ENCODE data around the gene GPR37.

The GPR37 gene

DNA sequence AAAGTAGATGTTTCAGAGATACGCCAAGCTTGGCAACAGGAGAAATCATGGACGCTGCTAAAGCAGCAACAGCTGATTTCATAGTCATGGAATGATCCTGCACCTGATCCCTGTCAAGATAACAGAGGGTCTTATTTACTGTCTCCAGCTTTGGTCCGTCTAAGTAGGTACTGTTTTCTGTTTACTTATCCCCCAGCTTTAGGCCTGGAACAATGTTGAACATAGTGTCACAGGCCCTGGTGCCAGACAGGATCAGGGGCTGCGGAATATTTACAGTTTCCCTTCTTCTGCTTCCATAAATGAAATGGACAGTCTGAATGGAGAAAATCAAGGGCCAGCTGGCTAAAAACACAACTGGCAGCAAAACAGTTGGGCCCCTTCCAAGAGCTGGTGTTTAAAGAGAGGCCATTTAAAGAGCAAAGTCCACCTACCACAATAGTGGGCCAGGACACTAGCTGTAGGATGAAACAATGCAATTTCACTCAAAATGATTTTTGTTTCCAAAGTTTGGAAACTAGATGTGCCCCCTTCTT lies 2.9 kb downstream of the GPR37 start:
- H3K4me3 ChIP-seq (replicated peaks; ENCODE audit: low read depth, low read length) = no peak overlapping the region
- TF ChIP-seq, protein P1, sequence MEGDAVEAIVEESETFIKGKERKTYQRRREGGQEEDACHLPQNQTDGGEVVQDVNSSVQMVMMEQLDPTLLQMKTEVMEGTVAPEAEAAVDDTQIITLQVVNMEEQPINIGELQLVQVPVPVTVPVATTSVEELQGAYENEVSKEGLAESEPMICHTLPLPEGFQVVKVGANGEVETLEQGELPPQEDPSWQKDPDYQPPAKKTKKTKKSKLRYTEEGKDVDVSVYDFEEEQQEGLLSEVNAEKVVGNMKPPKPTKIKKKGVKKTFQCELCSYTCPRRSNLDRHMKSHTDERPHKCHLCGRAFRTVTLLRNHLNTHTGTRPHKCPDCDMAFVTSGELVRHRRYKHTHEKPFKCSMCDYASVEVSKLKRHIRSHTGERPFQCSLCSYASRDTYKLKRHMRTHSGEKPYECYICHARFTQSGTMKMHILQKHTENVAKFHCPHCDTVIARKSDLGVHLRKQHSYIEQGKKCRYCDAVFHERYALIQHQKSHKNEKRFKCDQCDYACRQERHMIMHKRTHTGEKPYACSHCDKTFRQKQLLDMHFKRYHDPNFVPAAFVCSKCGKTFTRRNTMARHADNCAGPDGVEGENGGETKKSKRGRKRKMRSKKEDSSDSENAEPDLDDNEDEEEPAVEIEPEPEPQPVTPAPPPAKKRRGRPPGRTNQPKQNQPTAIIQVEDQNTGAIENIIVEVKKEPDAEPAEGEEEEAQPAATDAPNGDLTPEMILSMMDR (IDR thresholded peaks at IDR 0.05; ENCODE audit: low read length, missing control alignments) = no peak
- DNase-seq (ENCODE audit: low read depth) = no peak

DNA sequence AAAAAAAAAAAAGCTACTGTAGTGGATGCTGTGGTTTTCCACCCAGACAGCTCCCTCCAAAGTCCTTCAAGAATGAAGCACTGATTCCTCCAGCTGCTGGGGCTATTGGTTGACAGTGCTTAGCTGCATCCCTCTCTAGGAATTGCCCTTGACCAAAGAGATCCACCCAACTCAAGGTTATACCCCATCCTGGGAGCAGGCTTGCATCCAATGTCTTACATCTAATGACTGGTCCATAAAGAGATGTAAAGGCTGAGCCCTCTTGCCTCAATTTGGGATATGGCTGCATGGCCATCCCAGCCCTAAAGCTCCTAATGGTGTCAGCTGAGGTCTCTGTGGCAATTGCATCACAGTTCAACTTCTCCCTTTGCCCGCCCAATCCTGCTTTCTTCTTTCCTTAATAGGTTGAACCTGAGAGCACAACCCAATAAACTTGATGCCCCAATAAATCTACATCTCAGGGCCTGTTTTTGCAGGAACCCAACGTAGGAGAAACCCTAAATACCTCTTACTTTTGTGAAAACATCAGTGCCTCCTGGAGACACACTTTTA lies 4.4 kb downstream of the GPR37 start:
- DNase-seq (ENCODE audit: low read depth) = no peak
- no peak overlapping the region for H3K4me3 ChIP-seq (replicated peaks; ENCODE audit: low read depth, low read length)
- TF ChIP-seq, protein P1 (IDR thresholded peaks at IDR 0.05; ENCODE audit: low read length, missing control alignments) = no peak

GRCh38 chr7:124758327-124758726 lies 7.3 kb downstream of the GPR37 start:
- no peak for DNase-seq (ENCODE audit: low read depth)
- H3K4me3 ChIP-seq (replicated peaks; ENCODE audit: low read depth, low read length) = no peak overlapping the region
- TF ChIP-seq, protein P1 (IDR thresholded peaks at IDR 0.05; ENCODE audit: low read length, missing control alignments) = no peak

GRCh38 chr7:124754576-124755268 lies 10.9 kb downstream of the GPR37 start:
- TF ChIP-seq, protein P1 (IDR thresholded peaks at IDR 0.05; ENCODE audit: low read length, missing control alignments) = no peak
- H3K4me3 ChIP-seq (replicated peaks; ENCODE audit: low read depth, low read length) = no peak overlapping the region

GRCh38 chr7:124752310-124752709 lies 13.3 kb downstream of the GPR37 start:
- no peak for DNase-seq (ENCODE audit: low read depth)
- TF ChIP-seq, protein P1 (IDR thresholded peaks at IDR 0.05; ENCODE audit: low read length, missing control alignments) = no peak

More at GRCh38 chr7:124754576-124755268, 10.9 kb downstream of the GPR37 start:
- no peak for DNase-seq (ENCODE audit: low read depth)

DNA sequence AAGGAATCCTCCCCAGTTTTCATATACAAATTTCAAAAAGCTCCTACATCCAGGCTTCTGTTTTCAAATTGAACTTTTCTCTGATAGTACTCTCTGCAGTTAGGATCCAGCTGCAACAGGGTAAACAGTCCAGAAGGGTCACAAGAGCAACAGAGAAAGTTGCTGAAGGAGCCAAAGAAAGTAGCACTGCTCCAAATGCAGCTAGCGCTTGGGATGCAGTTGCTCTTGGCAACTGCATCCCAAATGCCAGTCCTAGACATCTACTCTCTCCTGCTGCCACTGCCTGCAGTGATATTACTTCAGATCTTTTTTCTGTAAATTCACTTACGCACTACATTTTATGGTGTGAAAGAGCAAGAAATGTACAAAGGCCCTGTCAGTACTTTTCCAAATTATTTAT lies 14.6 kb downstream of the GPR37 start:
- H3K4me3 ChIP-seq (replicated peaks; ENCODE audit: low read depth, low read length) = no peak overlapping the region
- TF ChIP-seq, protein P1 (IDR thresholded peaks at IDR 0.05; ENCODE audit: low read length, missing control alignments) = no peak
- DNase-seq (ENCODE audit: low read depth) = no peak

More at GRCh38 chr7:124752310-124752709, 13.3 kb downstream of the GPR37 start:
- no peak overlapping the region for H3K4me3 ChIP-seq (replicated peaks; ENCODE audit: low read depth, low read length)

Measured in fibroblast of pulmonary artery (primary cell).